T-helper 9 cell (primary cell): Measurements from ENCODE around the gene SHD.

Experiments used
- DNase-seq: peaks from one replicate; pipeline ENCODE4 v3.0.0-alpha.2; 2020

Gene SHD

DNA sequence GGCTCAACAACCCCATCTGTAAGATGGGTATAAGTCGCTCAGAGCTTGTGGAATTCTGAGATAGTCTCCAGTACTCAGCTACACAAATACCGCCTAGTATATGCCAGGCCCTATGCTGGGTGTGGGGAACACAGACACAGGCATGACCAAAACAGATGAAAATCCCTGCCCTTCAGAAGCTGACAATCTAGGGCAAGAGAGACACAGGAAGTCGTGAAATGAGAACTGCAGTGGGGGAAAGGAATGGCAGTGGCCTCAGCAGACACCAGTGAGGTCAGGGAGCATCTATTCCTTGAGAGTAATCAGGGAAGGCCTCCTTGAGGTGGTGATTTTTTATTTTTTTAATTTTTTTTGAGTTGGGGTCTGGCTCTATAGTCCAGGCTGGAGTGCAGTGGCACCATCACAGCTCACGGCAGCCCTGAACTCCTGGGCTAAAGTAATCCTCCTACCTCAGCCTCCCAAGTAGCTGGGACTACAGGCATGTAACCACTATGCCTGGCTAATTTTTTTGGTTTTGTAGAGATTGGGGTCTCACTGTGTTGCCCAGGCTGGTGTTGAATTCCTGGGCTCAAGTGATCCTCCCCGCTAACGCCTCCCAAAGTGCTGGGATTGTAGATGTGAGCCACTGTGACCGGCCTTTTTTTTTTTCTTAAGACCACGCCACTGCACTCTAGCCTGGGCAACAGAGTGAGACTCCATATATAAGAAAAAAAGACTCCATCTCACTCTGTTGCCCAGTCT is 19.9 kb downstream of the SHD start:
- DNase-seq: no peak

- DNase-seq: no peak
Observed at GRCh38 chr19:4300589-4300988, 21.5 kb downstream of the SHD start.

DNA sequence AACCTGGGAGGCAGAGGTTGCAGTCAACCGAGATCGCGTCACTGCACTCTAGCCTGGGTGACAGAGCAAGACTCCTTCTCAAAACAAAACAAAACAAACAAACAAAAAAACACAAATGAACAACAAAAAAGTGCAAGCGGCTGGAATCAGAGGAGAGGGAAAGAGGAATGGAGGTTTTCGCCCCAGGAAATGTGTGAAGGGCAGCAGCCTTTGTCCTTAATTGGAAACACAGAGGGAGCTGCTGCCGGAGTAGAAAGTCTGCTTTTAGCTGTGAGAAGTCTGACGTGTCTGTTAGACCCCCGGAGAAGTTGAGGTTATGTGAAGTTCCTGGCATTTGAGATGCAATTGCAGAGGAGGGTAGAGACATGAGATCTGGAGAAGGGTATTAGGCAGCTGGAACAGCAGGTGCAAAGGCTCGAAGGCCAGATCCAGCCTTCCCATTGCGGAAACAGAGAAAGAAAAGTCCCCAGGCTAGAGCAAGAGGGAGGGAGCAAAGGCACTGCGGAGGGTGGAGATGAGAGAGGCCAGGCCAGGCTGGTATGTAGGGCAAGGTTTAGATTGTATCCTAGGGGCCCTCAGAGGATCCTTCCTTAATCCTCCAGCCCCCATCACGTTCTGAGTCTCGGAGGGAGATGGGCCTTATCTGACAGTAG is 22.6 kb downstream of the SHD start:
- DNase-seq: no peak

GRCh38 chr19:4302243-4302640 is 23.2 kb downstream of the SHD start, which contains the start of gene TMIGD2:
TSS of gene TMIGD2 (minus strand) at chr19:4302389. CDS start at chr19:4302385, 4 bp downstream.
- no peak for DNase-seq

DNA sequence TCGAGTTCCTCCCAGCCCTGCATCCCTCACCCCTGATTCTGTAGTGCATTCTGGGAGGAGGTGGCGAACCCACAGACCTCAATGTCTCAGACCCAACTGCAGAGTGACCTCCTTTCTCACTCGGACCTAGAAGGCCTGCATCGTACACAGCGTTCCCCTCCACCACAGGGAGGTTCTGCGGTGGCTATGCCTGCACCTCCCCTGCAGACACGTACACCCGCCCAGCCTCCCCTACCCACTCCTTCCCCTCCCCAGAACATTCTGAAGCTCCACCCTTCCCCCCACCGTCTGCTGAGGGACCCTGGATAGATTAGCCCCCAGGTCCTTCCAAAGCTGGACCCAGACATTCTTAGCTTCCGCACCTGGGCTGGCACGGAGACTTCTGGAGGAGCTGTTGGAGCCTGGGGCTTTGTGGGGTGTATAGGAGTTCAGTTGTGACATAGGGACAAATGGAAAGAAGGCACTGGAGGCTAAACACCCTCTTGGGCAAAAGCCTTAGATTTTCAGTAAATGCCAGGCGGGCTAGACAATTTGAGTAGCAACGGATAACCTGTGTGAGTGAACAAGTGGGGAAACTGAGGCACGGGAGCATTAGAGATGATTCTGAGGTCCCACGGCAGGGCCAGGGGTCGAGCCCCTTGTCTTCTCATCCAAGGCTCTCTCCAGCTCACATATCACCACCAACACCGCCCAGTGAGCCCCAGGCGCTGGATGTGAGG is 24.9 kb downstream of the SHD start:
- DNase-seq: no peak

DNA sequence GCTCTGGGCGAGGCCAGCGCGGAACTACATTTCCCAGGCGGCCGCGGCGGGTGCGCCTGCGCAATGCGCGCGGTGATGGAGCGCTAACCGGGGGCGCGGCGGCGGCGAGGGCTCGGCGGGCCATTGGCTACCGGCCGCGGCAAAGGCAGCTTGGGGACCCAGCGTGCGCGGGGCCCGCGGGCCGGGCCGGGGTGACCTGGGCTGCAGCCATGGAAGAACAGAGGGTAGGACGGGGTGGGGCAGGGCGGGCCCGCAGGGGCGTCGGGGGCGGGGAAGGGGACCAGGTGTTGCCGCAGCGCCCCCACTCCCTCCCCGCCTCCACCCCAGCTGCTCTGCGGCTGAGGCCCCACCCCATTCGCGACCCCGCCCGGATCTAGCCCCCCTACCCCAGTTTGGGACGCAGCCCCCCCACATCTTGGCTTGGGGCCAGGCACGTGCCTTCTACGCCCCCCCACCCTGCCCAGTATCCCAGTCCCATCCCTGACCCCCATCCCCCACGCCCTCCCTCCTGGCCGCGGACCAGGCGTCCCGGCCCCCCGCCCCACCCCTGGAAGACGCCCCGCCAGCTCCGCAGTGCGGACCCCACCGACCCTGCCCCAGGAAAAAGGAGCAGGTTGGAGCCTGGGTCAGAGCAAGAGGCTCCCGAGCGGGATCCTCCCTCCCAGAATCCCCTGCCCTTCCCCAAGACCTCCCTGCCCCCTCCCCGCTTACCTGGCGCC is 25.6 kb downstream of the SHD start, which contains the start of gene FSD1:
Gene FSD1, plus strand, starts transcription at position 61 of the 719 bp plus-strand sequence. Its CDS starts 149 bp downstream, at position 210.
- peak; percentile 21 for DNase-seq

DNA sequence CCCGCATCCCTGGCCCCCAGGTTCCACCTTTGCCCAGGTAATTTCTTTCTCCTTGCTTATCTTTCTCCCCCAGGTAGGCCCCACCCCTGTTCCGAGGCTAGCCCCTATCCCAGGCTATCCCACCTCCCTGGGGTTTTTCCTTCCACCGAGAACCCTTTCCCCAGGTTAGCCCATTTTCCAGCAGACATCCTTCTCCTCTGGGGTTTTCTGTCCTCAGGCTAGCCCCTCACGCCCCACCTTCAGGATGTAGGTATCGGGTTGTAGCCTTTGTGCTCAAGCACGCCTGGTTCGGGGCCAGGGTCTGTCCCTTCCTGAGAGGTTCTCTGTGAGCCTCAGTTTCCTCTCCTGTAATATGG is 26.2 kb downstream of the SHD start:
- DNase-seq: no peak

DNA sequence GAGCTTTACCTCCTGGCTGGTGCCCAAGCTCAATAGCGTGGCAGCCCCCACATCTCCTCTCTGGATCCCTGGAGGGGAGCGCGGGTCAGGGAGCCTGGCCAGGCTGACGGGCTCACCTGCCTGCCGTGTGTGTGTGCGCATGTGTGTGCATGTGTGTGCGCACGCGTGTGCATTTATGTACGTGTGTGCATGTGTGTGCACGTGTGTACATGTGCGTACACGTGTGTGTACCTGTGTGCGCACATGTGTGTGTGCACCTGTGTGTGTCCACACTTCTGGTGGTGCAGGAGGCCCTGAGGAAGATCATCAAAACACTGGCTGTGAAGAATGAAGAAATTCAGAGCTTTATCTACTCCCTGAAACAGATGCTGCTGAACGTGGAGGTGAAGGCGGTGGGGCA is 26.6 kb downstream of the SHD start:
- no peak for DNase-seq

- DNase-seq: no peak
Observed at GRCh38 chr19:4310247-4311121, 31.4 kb downstream of the SHD start.

DNA sequence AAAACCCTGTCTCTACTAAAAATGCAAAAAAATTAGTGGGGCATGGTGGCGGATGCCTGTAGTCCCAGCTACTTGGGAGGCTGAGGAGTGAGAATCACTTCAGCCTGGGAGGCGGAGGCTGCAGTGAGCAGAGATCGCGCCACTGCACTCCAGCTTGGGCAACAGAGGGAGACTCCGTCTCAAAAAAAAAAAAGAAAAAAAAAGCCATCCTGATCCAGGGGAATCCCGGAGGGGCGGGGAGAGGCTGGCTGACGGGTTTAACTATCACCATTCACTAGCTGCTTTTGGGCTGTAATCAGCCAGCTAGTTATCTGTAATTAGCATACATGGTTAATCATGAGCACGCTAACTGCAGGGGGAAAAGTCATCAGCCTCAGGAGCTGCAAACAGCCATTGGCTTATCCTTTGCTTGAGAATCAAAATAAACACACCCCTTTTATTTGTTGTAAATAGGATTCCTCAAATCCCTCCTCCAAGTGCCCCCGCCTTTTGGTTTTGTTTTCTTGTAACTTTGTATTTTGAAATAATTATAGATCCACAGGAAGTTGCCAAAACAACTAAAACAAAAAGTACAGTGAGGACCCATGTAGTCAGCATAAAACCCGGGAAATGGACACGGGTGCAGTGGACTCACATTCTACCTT is 34.9 kb downstream of the SHD start:
- no peak for DNase-seq

DNA sequence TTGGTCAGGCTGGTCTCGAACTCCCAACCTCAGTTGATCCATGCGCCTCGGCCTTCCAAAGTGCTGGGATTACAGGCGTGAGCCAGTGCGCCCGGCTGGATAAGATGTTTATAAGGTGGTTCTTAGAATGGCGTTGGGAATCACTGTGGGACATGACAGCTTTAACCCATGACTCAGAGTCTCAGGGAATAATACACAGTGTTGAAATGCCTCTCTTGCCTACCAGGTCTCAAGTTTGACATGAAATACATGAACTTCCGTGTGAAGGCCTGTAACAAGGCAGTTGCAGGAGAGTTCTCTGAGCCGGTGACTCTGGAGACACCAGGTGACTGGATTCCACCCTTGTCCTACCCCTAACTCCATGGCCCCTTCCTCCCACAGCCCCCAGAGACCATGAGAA is 37.9 kb downstream of the SHD start:
- DNase-seq: no peak

GRCh38 chr19:4318460-4318859 is 39.4 kb downstream of the SHD start:
- no peak for DNase-seq

GRCh38 chr19:4319067-4319718 is 40.1 kb downstream of the SHD start:
- DNase-seq: no peak

DNA sequence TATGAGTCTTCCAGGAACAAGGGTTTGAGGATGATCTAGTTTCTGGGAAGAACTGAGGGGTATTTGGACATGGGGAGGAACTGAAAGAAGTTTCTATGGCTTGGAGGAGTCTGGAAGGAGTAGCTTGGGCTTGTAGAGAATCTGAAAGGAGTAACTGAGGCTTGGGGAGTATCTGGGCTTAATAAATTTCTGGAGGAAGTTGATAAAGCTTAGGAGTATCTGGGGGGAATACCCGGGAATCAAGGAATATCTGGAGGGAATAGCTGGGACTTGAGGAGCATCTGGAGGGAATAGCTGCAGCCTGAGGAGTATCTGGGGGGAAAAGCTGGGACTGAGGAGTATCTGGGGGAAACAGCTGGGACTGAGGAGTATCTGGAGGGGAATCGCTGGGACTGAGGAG is 41.4 kb downstream of the SHD start:
- no peak for DNase-seq

DNA sequence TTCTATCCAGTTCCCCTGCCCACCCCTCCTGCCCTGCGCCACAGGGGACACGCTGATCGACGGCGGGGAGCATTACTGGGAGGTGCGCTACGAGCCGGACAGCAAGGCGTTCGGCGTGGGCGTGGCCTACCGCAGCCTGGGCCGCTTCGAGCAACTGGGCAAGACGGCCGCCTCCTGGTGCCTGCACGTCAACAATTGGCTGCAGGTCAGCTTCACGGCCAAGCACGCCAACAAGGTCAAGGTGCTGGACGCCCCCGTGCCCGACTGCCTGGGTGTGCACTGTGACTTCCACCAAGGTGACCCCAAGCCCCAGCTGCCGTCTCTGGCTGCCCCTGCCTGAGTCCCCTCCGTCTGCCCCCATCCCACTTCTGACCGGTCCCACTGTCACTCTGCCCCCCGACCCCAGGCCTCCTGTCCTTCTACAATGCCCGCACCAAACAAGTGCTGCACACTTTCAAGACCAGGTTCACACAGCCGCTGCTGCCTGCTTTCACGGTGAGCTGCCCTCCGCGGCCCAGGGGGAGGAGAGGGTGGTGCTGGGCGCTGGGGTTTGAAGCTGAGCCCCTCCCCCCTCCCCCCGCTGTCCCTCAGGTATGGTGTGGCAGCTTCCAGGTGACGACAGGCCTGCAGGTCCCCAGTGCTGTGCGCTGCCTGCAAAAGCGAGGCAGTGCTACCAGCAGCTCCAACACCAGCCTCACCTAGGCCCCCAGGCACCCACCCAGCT is 44.0 kb downstream of the SHD start:
- DNase-seq: no peak

DNA sequence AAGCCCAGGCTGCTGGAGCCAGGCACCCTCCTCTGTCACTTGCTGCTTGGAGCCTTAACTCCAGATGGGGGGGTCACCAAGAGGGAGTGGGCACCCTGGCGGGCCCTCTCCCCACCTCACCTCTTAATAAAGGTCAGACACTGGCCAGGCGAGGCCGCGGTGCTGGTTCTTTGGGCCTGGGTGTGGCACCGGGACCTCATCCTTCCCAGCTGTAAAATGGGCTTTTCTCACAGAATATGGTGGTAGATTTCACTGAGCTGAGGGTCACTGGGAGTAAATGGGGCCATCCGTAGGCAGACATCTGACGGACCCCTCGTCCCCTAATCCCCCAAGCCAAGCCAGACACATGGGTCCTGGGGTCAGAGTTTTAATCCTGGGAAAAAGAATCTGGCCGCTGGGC is 44.6 kb downstream of the SHD start:
- DNase-seq: no peak

DNA sequence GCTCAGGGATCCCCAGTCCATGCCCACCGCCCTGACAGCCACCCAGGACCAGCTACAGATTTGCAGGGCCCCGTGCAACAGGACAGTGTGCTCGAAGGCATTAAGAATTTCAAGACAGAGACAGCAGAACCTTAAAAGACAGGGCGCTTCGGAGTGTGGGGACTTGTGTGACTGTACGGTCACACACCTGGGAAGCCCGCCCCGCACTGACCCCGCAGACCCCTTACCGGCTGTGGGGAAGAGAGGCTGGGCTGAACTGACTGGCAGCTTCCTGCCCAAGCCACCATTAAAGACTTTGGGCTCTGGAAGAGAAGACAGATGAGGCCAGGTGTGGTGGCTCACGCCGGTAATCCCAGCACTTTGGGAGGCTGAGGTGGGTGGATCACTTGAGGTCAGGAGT is 45.2 kb downstream of the SHD start:
- no peak for DNase-seq

DNA sequence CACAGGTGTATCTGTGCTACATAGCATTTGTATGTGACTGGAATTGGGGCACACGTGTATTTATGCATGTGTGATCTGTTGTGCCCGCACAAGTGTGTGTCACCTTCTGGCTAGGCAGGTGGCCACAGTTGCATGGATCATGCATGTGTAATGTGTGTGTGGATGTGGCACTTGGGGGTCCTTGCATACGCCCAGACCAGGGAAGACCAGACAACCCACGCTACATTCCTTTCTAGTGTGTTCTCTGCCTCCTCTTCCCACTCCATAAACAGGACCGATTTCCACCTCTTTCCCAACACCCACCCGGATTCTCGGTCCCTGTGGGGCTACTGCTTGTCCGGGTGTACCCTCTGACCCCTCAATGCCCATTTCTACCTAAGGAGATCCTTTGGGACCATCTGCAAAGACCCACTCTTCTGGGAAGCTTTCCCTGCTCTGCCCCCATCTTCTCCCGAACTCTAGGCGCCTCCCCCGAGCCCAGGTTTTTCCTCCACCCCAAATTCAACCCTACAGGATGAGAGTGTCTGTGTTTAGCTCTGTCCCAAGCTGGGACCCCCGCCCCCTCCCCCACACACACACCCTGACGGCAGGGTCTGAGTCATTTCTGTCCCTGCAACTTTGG is 47.3 kb downstream of the SHD start:
- no peak for DNase-seq

DNA sequence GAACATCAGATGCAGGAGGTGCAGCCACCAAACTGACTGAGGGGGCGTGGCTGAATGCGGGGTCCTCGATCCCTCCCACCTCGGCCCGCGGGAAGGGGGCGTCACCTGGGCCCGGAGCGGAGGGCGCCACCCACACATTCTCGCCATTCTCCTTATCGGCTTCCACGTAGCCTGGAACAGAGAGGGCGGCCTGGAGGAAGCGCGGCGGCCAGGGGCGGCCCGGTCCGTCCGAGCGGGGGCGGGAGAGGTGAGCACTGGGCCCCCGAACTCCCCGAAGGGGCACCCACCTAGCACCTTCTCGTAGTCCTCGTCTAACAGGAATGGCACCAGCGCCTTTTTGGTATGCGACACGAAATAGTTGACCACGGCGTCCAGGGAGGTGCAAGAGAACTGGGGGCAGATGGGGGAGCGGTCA is 47.8 kb downstream of the SHD start:
- DNase-seq: no peak
